ENCODE measurements around the gene PRTN3. TPM values are rescaled to one million over a fixed set of nuclear protein-coding genes. Genes with fewer than 3 reads are reported as not detected.

The PRTN3 gene
- total RNA-seq, 1 donor from 2014 or later = not detected

DNA sequence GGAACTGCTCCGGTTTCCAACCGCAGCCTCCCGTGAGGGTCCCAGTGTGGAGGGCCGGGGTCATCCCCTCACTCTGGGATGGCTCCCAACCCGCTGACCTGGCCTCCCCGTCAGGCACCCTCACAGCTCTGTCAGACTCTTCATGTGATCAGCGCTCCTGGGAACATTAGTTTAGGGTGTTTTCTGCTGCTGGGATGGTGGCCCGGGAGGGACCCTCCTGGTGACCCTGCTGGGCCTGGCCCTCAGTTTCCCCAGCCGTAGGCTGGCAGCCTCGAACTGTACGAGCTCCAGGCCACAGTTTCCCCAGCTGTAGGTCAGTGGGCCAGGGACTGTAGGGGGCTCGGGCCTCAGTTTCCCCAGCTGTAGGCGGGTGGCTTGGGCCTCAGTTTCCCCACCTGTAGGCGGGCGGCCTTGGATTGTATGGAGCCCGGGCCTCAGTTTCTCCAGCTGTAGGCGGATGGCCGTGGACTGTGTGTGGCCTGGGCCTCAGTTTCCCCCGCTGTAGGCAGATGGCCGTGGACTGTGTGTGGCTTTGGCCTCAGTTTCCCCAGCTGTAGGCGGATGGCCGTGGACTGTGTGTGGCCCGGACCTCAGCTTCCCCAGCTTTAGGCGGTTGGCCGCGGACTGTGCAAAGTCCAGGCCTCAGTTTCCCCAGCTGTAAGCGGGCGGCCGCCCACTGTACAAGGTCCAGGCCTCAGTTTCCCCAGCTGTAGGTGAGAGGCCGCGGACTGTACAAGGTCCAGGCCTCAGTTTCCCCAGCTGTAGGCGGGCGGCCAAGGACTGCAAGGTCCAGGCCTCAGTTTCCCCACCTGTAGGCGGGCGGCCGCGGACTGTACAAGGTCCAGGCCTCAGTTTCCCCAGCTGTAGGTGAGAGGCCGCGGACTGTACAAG lies 44.9 kb upstream of the PRTN3 start:
- DNase-seq (ENCODE audit: low read depth) = no peak
- TF ChIP-seq, protein P1, sequence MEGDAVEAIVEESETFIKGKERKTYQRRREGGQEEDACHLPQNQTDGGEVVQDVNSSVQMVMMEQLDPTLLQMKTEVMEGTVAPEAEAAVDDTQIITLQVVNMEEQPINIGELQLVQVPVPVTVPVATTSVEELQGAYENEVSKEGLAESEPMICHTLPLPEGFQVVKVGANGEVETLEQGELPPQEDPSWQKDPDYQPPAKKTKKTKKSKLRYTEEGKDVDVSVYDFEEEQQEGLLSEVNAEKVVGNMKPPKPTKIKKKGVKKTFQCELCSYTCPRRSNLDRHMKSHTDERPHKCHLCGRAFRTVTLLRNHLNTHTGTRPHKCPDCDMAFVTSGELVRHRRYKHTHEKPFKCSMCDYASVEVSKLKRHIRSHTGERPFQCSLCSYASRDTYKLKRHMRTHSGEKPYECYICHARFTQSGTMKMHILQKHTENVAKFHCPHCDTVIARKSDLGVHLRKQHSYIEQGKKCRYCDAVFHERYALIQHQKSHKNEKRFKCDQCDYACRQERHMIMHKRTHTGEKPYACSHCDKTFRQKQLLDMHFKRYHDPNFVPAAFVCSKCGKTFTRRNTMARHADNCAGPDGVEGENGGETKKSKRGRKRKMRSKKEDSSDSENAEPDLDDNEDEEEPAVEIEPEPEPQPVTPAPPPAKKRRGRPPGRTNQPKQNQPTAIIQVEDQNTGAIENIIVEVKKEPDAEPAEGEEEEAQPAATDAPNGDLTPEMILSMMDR (conservative IDR thresholded peaks at IDR 0.05; ENCODE audit: low read depth, low read length) = no peak
- peak overlapping the region; percentile 84 for H3K4me3 ChIP-seq (ENCODE audit: low read depth, low read length)

DNA sequence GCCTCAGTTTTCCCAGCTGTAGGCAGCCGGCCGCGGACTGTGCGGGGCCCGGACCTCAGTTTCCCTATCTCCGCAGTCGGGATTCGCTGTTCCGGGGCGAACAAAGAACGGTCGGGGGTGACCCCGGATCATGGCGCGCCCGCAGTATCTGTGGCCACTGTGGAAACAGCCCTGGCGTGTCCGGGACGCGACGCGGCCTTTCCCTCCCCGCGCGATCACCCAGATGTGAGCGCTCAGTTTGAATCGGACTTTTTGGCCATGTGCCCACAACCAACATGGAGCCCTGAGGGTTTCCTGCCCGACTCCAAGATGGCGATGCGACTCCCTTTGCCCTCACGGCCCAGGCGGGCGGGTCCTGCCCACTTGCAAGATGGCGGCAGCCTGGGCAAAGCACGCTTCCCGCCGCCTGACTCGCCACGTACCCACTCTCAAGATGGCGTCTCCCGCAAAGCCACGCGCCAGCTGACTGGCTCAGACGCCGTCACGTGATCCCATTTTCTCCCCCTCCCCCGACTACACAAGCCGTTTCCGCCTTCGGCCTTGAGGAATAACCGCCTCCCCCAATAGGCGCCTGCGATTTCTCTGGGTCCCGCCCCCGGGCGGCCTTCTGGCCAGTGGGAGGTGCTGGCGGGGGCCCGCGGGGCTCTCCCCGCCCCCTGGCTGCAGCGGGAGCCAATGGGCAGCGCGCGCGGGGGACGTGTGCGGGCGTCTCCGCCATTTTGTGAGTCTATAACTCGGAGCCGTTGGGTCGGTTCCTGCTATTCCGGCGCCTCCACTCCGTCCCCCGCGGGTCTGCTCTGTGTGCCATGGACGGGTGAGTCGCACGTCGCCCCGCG lies 43.9 kb upstream of the PRTN3 start, which contains the start of gene PTBP1:
Gene PTBP1, plus strand, starts transcription at position 761 of the 836 bp plus-strand sequence. Its CDS starts 46 bp downstream, at position 807.
- DNase-seq (ENCODE audit: low read depth) = peak; percentile 98
- TF ChIP-seq, protein P1 (conservative IDR thresholded peaks at IDR 0.05; ENCODE audit: low read depth, low read length) = no peak
- H3K4me3 ChIP-seq (ENCODE audit: low read depth, low read length) = peak within 1 kb of the TSS; percentile 92

DNA sequence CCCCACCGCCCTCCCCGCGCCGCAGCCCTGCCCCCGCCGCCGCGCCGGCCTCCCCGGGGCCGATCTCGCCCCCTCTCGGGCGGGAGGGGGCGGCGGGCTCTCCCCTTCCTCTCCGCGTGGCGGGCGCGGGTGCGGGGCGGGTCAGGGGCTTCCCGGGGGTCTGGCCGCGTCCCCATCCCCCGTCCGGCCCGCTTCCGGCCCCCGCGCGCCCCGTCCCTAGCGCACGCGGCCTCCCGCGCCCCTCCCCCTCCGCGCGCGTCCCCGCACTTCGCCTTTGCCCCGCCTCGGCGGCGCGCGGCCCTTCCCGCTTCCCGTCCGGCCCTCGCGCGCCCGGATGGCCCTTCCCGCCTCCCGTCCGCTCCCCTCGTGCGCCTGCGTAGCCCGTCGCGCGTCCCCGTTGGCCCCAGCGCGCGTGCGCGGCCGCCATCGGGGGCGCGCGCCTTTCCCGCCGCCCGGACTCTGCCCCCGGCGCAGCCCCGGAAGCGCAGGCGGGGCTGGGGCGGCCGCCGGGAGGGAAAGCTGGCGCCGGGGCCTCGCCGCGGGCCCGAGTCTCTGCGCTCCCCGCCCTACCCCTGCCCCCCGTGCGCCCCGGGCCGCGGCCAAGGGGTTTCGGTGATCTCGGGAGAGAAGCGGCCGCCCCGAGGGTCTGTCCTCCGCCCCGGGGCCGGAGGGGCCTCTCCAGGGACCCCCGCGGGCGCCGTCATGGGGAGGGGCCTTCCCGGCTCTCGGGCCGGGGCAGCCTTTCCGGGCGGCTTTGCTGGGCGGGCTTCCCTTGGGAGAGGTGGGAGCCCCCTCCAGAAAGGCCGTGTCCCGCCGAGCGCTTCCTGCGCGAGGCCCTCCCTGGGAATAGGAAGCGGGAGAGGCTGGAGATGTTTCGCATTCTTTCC lies 43.0 kb upstream of the PRTN3 start:
- TF ChIP-seq, protein P1 (conservative IDR thresholded peaks at IDR 0.05; ENCODE audit: low read depth, low read length) = no peak
- H3K4me3 ChIP-seq (ENCODE audit: low read depth, low read length) = peak overlapping the region; percentile 92
- DNase-seq (ENCODE audit: low read depth) = no peak

DNA sequence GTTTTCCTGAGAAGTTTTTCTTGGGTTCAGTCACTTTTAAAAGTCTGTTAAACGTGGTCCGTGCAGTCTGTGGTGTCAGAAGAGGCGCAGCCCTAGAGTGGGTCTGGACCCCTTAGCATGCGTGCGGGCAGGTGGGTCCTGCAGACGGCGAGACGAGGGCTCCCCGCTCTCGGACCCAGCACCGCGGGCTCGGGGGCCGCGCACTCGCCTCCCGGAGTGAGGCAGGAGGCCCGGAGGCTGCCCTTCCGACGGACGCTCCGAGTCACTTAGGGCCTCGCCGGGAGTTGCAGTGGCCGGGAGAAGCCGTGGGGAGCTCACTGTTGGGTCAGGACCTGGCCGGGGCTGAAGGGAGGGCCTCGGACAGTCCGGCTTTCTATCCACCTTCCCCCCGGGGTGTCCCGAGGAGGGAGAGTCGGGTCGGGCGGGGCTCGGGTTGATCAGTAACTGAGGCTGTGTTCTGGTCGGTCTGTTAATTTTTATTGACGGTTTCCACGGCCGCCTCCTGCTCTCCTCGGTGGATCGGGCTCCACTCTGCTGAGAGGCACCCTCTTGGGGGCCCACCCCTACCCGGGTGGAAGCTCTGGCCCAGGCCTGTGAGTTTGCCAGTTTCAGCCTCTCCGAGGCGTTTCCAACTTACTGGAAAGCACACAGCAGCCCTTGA lies 42.3 kb upstream of the PRTN3 start:
- TF ChIP-seq, protein P1 (conservative IDR thresholded peaks at IDR 0.05; ENCODE audit: low read depth, low read length) = no peak
- no peak for DNase-seq (ENCODE audit: low read depth)
- H3K4me3 ChIP-seq (ENCODE audit: low read depth, low read length) = peak overlapping the region; percentile 92

- peak overlapping the region; percentile 92 for H3K4me3 ChIP-seq (ENCODE audit: low read depth, low read length)
- no peak for DNase-seq (ENCODE audit: low read depth)
- TF ChIP-seq, protein P1 (conservative IDR thresholded peaks at IDR 0.05; ENCODE audit: low read depth, low read length) = peak; percentile 33
Measured at GRCh38 chr19:799076-799881, 41.5 kb upstream of the PRTN3 start.
